Esophagus (tissue), 2 donors: ENCODE measurements around the gene MCEE. TPM values are rescaled to one million over a fixed set of nuclear protein-coding genes. Genes with fewer than 3 reads are reported as not detected.
A peak's percentile ranks its signal among the peaks of the same experiment; 100 is the strongest.
"Not testable (repeated sequence)": the region's sequence is repeated elsewhere in the genome, so short reads cannot be mapped to it uniquely, and the experiment has no call there.

Experiments
- H3K27ac ChIP-seq, 2 donors: one replicate each; pipeline ENCODE4 v1.5.1; 2013; ENCODE audit warnings: low read depth in 2 of 2, mild to moderate bottlenecking in 2 of 2, inconsistent platforms in 1 of 2, low read length in 1 of 2, moderate library complexity in 1 of 2
- H3K27me3 ChIP-seq, 2 donors: one replicate each; pipeline ENCODE4 v1.6.1; 2013; ENCODE audit warnings: low read length in 2 of 2, control low read depth in 1 of 2, mild to moderate bottlenecking in 1 of 2; ENCODE audit not compliant: insufficient read depth in 2 of 2, control insufficient read depth in 1 of 2
- H3K36me3 ChIP-seq, 2 donors: one replicate each; pipeline ENCODE4 v1.6.1; 2013; ENCODE audit warnings: low read length in 1 of 2; ENCODE audit not compliant: control insufficient read depth in 2 of 2, insufficient read depth in 2 of 2
- H3K4me1 ChIP-seq, 2 donors: one replicate each; pipeline ENCODE4 v1.6.1; 2013; ENCODE audit warnings: low read length in 1 of 2; ENCODE audit not compliant: control insufficient read depth in 2 of 2, insufficient read depth in 2 of 2
- H3K4me3 ChIP-seq, 2 donors: one replicate each; pipeline ENCODE4 v1.5.1; 2013; ENCODE audit warnings: low read length in 2 of 2, mild to moderate bottlenecking in 2 of 2, low read depth in 1 of 2, moderate library complexity in 1 of 2
- H3K9me3 ChIP-seq, 2 donors: one replicate each; pipeline ENCODE4 v1.6.1; 2013; ENCODE audit warnings: mild to moderate bottlenecking in 2 of 2, low read depth in 1 of 2, low read length in 1 of 2, moderate library complexity in 1 of 2; ENCODE audit not compliant: control insufficient read depth in 2 of 2, insufficient read depth in 1 of 2
- WGBS, 2 donors: extraction: QIAGEN DNeasy Blood & Tissue Kit; methylation state at CpG; one replicate each; pipeline ENCODE4 v1.1.7; 2013; 5-methylcytosine and 5-hydroxymethylcytosine counted together
- polyA plus RNA-seq, 2 donors: library from polyadenylated mRNA; stranded (reverse); fragments of 200-250 nt; gene quantifications; one replicate each; pipeline ENCODE4 v1.2.3, GENCODE V29; 2013
- donor health status: healthy with polysubstance abuse.
- donor health status: Bipolar disorder and iron deficiency.

The MCEE gene
- polyA plus RNA-seq, 2 donors = 37.0 to 41.2 TPM

- H3K4me1 ChIP-seq, H3K27ac ChIP-seq, H3K9me3 ChIP-seq, H3K27me3 ChIP-seq, H3K4me3 ChIP-seq, H3K36me3 ChIP-seq: not testable (repeated sequence)
- 83 to 89% methylated on average over 14 of the region's 14 CpGs for WGBS, 2 donors
Measured at GRCh38 chr2:71089475-71089874, 40.6 kb downstream of the MCEE start.

- WGBS, 2 donors = 63 to 64% methylated on average over 9 of the region's 9 CpGs
- H3K9me3 ChIP-seq, H3K4me3 ChIP-seq, H3K4me1 ChIP-seq, H3K36me3 ChIP-seq, H3K27me3 ChIP-seq: not testable (repeated sequence)
- peak overlapping the region in 1 of 2 donors; percentile 68 for H3K27ac ChIP-seq
Measured at GRCh38 chr2:71085325-71086003, 44.6 kb downstream of the MCEE start.

GRCh38 chr2:71083752-71084312 is 46.2 kb downstream of the MCEE start:
- H3K27ac ChIP-seq, H3K4me1 ChIP-seq, H3K36me3 ChIP-seq, H3K4me3 ChIP-seq, H3K27me3 ChIP-seq, H3K9me3 ChIP-seq: not testable (repeated sequence)
- 66 to 72% methylated on average over 10 of the region's 13 CpGs for WGBS, 2 donors

- H3K4me3 ChIP-seq, H3K9me3 ChIP-seq, H3K36me3 ChIP-seq, H3K4me1 ChIP-seq, H3K27me3 ChIP-seq, H3K27ac ChIP-seq: not testable (repeated sequence)
- WGBS, 2 donors = no CpG with 5 or more reads among the region's 3 CpGs
Measured at GRCh38 chr2:71083297-71083696, 46.7 kb downstream of the MCEE start.

- 75 to 81% methylated on average over 5 of the region's 5 CpGs for WGBS, 2 donors
- Histone ChIP-seq H3K27me3 (no peaks in the 10 kb centered on the region), H3K9me3 (no peaks in the 10 kb centered on the region)
Measured at GRCh38 chr2:71082402-71083252, 47.4 kb downstream of the MCEE start.

GRCh38 chr2:71078624-71079023 is 51.4 kb downstream of the MCEE start:
- no peak overlapping the region for H3K4me3 ChIP-seq
- H3K4me1 ChIP-seq = no peaks in the 10 kb centered on the region
- no peaks in the 10 kb centered on the region for H3K9me3 ChIP-seq
- WGBS, 2 donors = 71 to 76% methylated on average over 3 of the region's 3 CpGs
- no peak overlapping the region for H3K27ac ChIP-seq
- peaks cover 10 to 30% of the 10 kb centered on the region in 2 donors for H3K36me3 ChIP-seq
- H3K27me3 ChIP-seq = no peaks in the 10 kb centered on the region

More at GRCh38 chr2:71082402-71083252, 47.4 kb downstream of the MCEE start:
- no peak overlapping the region for H3K4me3 ChIP-seq
- H3K36me3 ChIP-seq = peaks cover 4 to 10% of the 10 kb centered on the region in 2 donors
- no peaks in the 10 kb centered on the region for H3K4me1 ChIP-seq
- H3K27ac ChIP-seq = no peak overlapping the region

GRCh38 chr2:71074893-71075395 is 55.1 kb downstream of the MCEE start:
- Histone ChIP-seq H3K9me3 (no peaks in the 10 kb centered on the region), H3K27ac (no peak overlapping the region), H3K36me3 (peaks cover 18 to 34% of the 10 kb centered on the region in 2 donors), H3K27me3 (no peaks in the 10 kb centered on the region), H3K4me3 (no peak overlapping the region), H3K4me1 (peaks cover 6 to 21% of the 10 kb centered on the region in 2 donors)
- WGBS, 2 donors = 96% methylated on average over 2 of the region's 2 CpGs

GRCh38 chr2:71073475-71073874 is 56.6 kb downstream of the MCEE start:
- Histone ChIP-seq H3K4me3 (no peak overlapping the region), H3K4me1 (peaks cover 9 to 21% of the 10 kb centered on the region in 2 donors), H3K27me3 (no peaks in the 10 kb centered on the region), H3K27ac (peak overlapping the region; percentile 82 to 90), H3K36me3 (peaks cover 18 to 32% of the 10 kb centered on the region in 2 donors), H3K9me3 (no peaks in the 10 kb centered on the region)
- WGBS, 2 donors = 87 to 92% methylated on average over 8 of the region's 8 CpGs

GRCh38 chr2:71072492-71072891 is 57.5 kb downstream of the MCEE start:
- no peak overlapping the region for H3K4me3 ChIP-seq
- H3K9me3 ChIP-seq = no peaks in the 10 kb centered on the region
- WGBS, 2 donors = 58 to 62% methylated on average over 4 of the region's 4 CpGs
- peaks cover 14 to 24% of the 10 kb centered on the region in 2 donors for H3K36me3 ChIP-seq
- H3K27ac ChIP-seq = peak overlapping the region; percentile 90 to 96
- H3K27me3 ChIP-seq = no peaks in the 10 kb centered on the region
- H3K4me1 ChIP-seq = peaks cover 9 to 23% of the 10 kb centered on the region in 2 donors
